Fibroblast of mammary gland (primary cell): Measurements from ENCODE around the gene TMEM186.

Source experiments
- DNase-seq: peaks from one replicate; pipeline ENCODE4 v3.0.0-alpha.2; 2010; ENCODE audit warnings: low read depth
- H3K4me3 ChIP-seq: 2 replicates; pipeline ENCODE4 v1.5.1; 2011; ENCODE audit warnings: low read depth, mild to moderate bottlenecking, low read length, moderate library complexity; ENCODE audit not compliant: control insufficient read depth
- TF ChIP-seq, protein P1 (sequence below): conservative IDR thresholded peaks from 2 replicates; pipeline ENCODE4 v1.5.1; 2011; ENCODE audit warnings: low read depth, low read length, inconsistent platforms; ENCODE audit not compliant: control insufficient read depth, insufficient read depth

Gene TMEM186

DNA sequence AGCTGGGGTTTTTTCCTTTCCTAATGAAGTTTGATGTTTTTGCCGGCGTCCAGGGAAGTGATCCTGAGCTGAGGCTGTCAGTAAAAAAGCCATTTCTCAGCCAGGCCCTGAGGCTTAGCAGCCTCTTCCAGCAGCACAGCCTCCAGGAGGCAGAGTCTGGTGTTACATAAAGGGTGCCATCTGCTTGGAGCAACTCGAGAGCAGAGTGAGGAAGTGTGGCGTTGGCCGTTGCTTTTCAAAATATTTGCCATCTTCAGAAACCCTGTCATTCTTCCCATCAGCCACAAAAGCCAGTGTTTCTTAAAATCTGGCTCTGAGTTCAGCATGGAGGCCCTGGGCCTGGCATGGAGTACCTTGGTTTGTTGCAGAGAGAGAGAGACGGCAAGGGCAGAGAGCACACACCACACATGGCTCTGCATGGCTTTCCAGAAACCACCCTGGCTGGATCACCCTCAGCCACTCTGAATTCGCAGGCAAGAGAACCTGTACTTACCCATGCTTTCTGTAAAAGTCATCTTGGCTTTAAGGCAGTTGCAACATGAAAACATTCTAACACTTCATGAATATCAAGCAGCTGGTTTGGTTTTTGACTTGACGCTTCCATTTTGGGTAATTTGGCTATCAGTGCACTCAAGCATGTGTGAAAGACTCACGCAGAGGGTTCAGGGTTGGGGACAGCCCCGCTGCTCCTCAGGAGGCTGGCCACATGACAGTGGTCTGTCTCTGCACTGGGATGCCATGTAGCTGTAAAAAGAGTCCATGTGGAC, 21.2 kb upstream of the TMEM186 start:
- H3K4me3 ChIP-seq = no peak overlapping the region
- DNase-seq = no peak
- TF ChIP-seq, protein P1, sequence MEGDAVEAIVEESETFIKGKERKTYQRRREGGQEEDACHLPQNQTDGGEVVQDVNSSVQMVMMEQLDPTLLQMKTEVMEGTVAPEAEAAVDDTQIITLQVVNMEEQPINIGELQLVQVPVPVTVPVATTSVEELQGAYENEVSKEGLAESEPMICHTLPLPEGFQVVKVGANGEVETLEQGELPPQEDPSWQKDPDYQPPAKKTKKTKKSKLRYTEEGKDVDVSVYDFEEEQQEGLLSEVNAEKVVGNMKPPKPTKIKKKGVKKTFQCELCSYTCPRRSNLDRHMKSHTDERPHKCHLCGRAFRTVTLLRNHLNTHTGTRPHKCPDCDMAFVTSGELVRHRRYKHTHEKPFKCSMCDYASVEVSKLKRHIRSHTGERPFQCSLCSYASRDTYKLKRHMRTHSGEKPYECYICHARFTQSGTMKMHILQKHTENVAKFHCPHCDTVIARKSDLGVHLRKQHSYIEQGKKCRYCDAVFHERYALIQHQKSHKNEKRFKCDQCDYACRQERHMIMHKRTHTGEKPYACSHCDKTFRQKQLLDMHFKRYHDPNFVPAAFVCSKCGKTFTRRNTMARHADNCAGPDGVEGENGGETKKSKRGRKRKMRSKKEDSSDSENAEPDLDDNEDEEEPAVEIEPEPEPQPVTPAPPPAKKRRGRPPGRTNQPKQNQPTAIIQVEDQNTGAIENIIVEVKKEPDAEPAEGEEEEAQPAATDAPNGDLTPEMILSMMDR = no peak

DNA sequence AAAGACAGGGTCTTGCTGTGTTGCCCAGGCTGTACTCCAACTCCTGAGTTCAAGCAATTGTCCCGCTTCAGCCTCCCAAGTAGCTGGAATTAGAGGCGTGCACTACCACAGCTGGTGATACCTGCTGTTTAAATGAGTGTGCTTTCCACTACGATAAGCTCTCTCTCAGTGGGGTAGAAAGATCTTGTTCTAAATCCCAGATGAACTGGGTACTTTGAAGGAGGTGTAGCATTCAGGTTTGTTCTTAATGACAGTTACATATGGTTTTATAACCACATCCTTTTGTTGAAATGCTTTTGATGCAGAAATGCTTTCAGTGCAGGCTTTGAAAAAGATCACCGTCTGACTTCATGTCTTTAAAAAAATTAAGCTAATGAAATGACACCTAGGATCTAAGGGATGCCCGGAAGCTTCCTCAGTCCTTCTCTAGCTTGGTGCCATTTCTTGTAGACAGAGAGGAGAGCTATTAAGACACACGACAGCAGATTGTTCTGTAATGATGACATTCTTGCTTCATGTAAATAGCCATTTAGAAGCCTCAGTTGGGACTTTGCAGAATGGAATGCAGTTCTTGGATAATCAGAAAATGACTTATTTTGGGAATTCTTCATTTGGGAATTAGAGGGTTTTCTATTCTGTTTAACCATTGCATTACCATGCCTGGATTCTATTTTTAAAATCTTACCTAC, 19.7 kb upstream of the TMEM186 start:
- H3K4me3 ChIP-seq = no peak overlapping the region
- no peak for DNase-seq
- TF ChIP-seq, protein P1 = no peak

DNA sequence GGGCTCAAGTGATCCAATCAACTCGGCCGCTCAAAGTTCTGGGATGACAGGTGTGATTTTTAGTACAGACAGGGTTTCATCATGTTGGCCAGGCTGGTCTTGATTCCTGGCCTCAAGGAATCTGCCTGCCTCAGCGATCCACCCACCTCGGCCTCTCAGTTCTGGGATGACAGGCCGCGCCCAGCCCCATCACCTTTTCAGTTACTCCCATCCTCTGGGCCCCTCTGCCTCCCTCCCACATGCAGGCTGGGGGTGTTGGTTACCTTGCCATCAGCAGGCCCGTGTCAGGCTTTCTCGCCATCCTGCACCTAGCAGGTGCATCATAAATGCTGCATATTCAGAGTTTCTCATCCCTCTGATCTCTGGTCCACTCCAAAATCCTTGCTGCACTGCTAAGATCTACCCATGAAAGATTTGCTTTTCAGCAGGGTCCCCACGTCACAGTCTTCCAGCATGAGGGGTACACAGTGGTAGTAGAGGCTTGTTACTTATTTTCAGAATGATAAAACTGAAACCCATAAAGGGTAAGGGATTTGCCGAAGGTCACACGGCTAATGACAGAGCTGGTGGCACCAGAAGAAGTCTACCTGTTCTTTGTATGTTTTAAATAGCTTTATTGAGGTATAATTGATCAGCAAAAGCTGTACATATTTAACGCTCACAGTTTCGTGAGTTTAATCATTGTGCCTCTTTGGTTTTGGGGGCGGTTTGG, 16.8 kb upstream of the TMEM186 start:
- DNase-seq = no peak

DNA sequence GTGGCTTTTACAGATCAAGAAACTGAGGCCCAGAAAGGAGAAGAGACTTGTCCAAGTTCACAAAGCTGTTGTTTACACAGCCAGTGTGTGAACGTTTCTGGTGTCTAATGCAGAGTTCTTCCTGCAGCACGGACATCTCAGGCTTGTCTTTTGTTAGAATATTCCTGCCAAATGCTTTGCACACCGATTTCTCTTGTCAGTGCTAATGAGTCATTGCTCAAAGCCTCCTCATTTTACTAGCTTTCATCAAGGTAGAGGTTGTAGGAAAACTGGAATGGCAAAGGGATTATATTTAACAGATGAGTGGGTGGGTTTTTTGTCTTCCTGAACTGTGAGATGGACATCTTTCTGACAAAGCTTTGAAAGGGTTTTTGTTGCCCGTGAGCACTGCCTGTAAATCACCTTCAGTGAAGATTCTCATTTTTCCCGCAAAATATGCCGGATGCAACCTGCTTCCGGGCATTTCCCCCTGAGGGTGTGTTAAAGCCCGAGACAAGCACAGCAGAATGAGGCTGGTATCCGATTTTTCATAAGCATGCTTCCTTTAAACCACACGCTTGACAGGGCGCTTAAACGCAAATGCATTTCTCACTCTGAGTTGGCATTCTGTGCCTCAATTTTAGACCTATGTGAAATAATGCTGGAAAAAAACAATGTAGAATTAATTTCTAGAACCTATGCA, 14.9 kb upstream of the TMEM186 start:
- DNase-seq = no peak

More for the DNA sequence above, 16.8 kb upstream of the TMEM186 start:
- H3K4me3 ChIP-seq = no peak overlapping the region
- TF ChIP-seq, protein P1 = no peak

DNA sequence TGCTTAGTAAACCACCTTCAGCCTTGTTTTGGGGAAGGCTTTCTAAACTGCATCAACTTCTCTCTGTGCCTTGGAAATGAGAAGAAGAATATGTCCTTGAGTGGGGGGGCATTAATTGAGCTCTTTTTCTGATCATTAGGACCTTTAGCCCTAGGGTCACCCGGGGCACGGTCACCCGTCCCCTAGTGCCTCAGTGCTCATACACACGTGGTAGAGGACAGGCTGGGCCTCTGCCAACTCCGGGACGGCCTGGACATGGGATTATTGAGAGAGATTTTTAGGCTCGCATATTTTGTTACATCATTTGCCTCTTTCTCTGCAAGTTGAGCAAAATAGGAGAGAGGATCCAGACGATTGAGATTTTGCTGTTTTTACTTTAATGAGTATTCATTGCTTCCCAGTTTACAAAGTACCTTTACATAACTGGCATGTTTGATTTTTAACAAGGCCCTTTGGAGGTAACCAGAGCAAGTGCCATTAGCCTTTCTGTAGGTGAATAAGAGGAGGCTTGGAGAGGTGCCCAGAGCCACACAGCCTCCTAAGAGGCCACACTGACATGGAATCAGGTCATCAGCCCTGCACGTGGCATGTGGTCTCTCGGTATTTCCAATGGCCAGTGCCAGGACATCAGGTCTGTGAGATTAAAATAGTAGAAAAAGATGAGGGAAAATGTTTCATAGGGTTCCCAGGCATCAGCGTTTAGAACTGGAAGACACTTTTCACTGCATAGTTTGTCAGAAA, 11.3 kb upstream of the TMEM186 start:
- TF ChIP-seq, protein P1 = no peak
- DNase-seq = no peak

More for the DNA sequence above, 14.9 kb upstream of the TMEM186 start:
- H3K4me3 ChIP-seq = no peak overlapping the region
- TF ChIP-seq, protein P1 = no peak

DNA sequence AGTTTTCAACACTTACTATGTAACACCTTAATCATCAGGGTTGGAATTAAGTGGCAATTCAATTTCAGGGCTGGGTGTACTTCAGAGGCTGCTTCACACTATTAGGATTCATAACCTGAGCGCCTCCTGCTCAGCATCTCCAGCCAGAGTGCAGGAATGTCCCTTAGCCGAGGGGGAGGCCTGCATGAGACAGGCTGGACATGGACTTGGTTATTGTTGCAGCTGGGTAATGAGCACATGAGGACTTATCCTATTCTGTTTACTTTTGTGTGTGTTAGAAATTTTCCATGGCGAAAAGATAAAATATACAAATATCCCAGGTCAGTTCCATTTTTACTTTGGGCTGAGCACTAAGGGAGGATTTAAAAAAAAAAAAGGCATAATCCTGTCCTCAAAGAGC, 10.6 kb upstream of the TMEM186 start:
- TF ChIP-seq, protein P1 = no peak
- no peak for DNase-seq
- H3K4me3 ChIP-seq = no peak overlapping the region

More for the DNA sequence above, 11.3 kb upstream of the TMEM186 start:
- no peak overlapping the region for H3K4me3 ChIP-seq
